MCF 10A (cell line): ENCODE measurements around the gene GPR141. TPM values are rescaled to one million over a fixed set of nuclear protein-coding genes. Genes with fewer than 3 reads are reported as not detected.
A peak's percentile ranks its signal among the peaks of the same experiment; 100 is the strongest.

ENCODE experiments used
- BruUV-seq: library from RNA; stranded (reverse); fragments of 400-500 nt; replicated peaks from 2 replicates; lab custom pipeline; 2021; lab: Mats Ljungman, UMichigan
- CTCF ChIA-PET: fragments of 300-600 bp; sonication (Branson Sonifier 250); formaldehyde crosslinking; extraction: SDS; loops from one replicate; lab custom pipeline; 2021; ENCODE audit warnings: antibody characterized with exemption, inconsistent platforms; lab: Yijun Ruan, JAX
- POLR2A ChIA-PET: fragments of 300-600, 350-650 bp; sonication (Branson Sonifier 250); formaldehyde crosslinking; extraction: SDS; loops from one replicate; lab custom pipeline; 2020; ENCODE audit warnings: antibody characterized with exemption, inconsistent platforms; lab: Yijun Ruan, JAX
- DNase-seq: peaks from one replicate; pipeline ENCODE4 v3.0.0-alpha.2; 2018; ENCODE audit not compliant: unreplicated experiment
- H3K27ac Mint-ChIP-seq: one replicate; pipeline ENCODE4 v1.8.0; 2022; ENCODE audit warnings: mild to moderate bottlenecking, low read depth, mixed read lengths; ENCODE audit not compliant: unreplicated experiment
- H3K27me3 Mint-ChIP-seq: one replicate; pipeline ENCODE4 v1.8.0; 2022; ENCODE audit warnings: mixed read lengths; ENCODE audit not compliant: insufficient read depth, unreplicated experiment
- H3K36me3 Mint-ChIP-seq: one replicate; pipeline ENCODE4 v1.8.0; 2022; ENCODE audit warnings: mild to moderate bottlenecking, moderate library complexity, mixed read lengths; ENCODE audit not compliant: insufficient read depth, unreplicated experiment
- H3K4me1 Mint-ChIP-seq: one replicate; pipeline ENCODE4 v1.8.0; 2022; ENCODE audit warnings: mixed read lengths; ENCODE audit not compliant: insufficient read depth, unreplicated experiment
- H3K4me3 Mint-ChIP-seq: one replicate; pipeline ENCODE4 v1.8.0; 2022; ENCODE audit warnings: mild to moderate bottlenecking, moderate library complexity, mixed read lengths; ENCODE audit not compliant: unreplicated experiment
- H3K9me3 Mint-ChIP-seq: one replicate; pipeline ENCODE4 v1.8.0; 2022; ENCODE audit warnings: mixed read lengths; ENCODE audit not compliant: unreplicated experiment
- intact Hi-C: fragments of 100-400 bp; cut with micrococcal nuclease; formaldehyde crosslinking; loops from 2 replicates; pipeline ENCODE4 v1.14.1; 2022
- total RNA-seq: library from RNA; stranded (reverse); gene quantifications from 2 replicates; pipeline ENCODE4 v1.2.3, GENCODE V29; 2022
- TF ChIP-seq, protein P1 (sequence below): fragments of 200-600 bp; IDR thresholded peaks from one replicate; pipeline ENCODE4 v1.8.0; 2022; ENCODE audit warnings: antibody characterized with exemption, mild to moderate bottlenecking; ENCODE audit not compliant: unreplicated experiment

GPR141 gene
- total RNA-seq, 1 experiment from 2014 or later = 2.8 TPM

GRCh38 chr7:37714606-37715005 is 31.0 kb downstream of the GPR141 start:
- H3K27me3 Mint-ChIP-seq = no peaks in the 10 kb centered on the region
- peaks cover 21% of the 10 kb centered on the region for H3K4me1 Mint-ChIP-seq
- H3K9me3 Mint-ChIP-seq = no peaks in the 10 kb centered on the region
- ChIA-PET POLR2A (interaction anchor here (0.7 kb wide), 1 partner anchor 20 kb away, joined by 3 read pairs; no protein-coding TSS in a partner anchor), CTCF (interaction anchor here (0.6 kb wide), 1 partner anchor 178 kb away, joined by 3 read pairs; no protein-coding TSS in a partner anchor)
- BruUV-seq = no TSS peak
- intact Hi-C loops = no loop called here
- TF ChIP-seq, protein P1, sequence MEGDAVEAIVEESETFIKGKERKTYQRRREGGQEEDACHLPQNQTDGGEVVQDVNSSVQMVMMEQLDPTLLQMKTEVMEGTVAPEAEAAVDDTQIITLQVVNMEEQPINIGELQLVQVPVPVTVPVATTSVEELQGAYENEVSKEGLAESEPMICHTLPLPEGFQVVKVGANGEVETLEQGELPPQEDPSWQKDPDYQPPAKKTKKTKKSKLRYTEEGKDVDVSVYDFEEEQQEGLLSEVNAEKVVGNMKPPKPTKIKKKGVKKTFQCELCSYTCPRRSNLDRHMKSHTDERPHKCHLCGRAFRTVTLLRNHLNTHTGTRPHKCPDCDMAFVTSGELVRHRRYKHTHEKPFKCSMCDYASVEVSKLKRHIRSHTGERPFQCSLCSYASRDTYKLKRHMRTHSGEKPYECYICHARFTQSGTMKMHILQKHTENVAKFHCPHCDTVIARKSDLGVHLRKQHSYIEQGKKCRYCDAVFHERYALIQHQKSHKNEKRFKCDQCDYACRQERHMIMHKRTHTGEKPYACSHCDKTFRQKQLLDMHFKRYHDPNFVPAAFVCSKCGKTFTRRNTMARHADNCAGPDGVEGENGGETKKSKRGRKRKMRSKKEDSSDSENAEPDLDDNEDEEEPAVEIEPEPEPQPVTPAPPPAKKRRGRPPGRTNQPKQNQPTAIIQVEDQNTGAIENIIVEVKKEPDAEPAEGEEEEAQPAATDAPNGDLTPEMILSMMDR = no peak
- no peak overlapping the region for H3K4me3 Mint-ChIP-seq
- DNase-seq = peak; percentile 68
- H3K27ac Mint-ChIP-seq = no peak overlapping the region
- no peaks in the 10 kb centered on the region for H3K36me3 Mint-ChIP-seq

DNA sequence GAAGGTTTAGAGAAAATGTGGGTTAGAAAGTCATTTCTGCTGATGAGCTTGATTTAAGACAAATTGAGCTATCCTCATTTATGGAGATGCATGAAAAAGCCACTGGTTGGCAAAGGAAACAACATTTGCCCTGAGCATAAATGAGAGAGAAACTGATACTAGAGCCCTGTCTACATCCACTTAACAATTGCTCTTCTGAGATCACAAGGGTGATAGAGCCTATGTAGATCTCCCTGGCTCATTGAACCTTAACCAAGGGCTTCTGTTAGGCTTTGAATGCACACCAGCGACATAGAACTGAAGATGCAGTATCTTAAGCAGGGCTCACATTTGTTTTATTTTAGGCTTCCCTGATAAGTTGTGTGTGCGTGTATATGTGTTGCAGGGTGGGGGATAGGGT is 35.0 kb downstream of the GPR141 start:
- intact Hi-C loops = no loop called here
- H3K4me1 Mint-ChIP-seq = peaks cover 11% of the 10 kb centered on the region
- no peak overlapping the region for H3K27ac Mint-ChIP-seq
- no peak overlapping the region for H3K4me3 Mint-ChIP-seq
- no TSS peak for BruUV-seq
- ChIA-PET POLR2A (interaction anchor here (0.6 kb wide), 2 partner anchors 10 to 399 kb away, joined by 3 read pairs; no protein-coding TSS in a partner anchor), CTCF (interaction anchor here (0.6 to 2.9 kb wide), 7 partner anchors 10 to 24 kb away, joined by 3 to 11 read pairs (median 3); no protein-coding TSS in a partner anchor)
- no peaks in the 10 kb centered on the region for H3K9me3 Mint-ChIP-seq
- TF ChIP-seq, protein P1 = no peak
- no peaks in the 10 kb centered on the region for H3K36me3 Mint-ChIP-seq
- no peaks in the 10 kb centered on the region for H3K27me3 Mint-ChIP-seq
- no peak for DNase-seq

- BruUV-seq = no TSS peak
- TF ChIP-seq, protein P1 = no peak
- CTCF ChIA-PET = interaction anchor here (0.6 to 1.4 kb wide), 6 partner anchors 10 to 443 kb away, joined by 3 to 4 read pairs (median 4); no protein-coding TSS in a partner anchor
Observed at GRCh38 chr7:37719077-37719476, 35.5 kb downstream of the GPR141 start.

GRCh38 chr7:37724732-37725131 is 41.2 kb downstream of the GPR141 start:
- H3K9me3 Mint-ChIP-seq = no peaks in the 10 kb centered on the region
- intact Hi-C loops = no loop called here
- H3K27me3 Mint-ChIP-seq = no peaks in the 10 kb centered on the region
- CTCF ChIA-PET = no interaction called here
- no peak overlapping the region for H3K27ac Mint-ChIP-seq
- H3K36me3 Mint-ChIP-seq = peaks cover 6% of the 10 kb centered on the region
- H3K4me1 Mint-ChIP-seq = peaks cover 20% of the 10 kb centered on the region
- no peak for DNase-seq
- TF ChIP-seq, protein P1 = no peak
- POLR2A ChIA-PET = interaction anchor here (0.7 kb wide), 1 partner anchor 12 kb away, joined by 3 read pairs; no protein-coding TSS in a partner anchor
- no peak overlapping the region for H3K4me3 Mint-ChIP-seq
- BruUV-seq = no TSS peak

More at GRCh38 chr7:37719077-37719476, 35.5 kb downstream of the GPR141 start:
- Mint-ChIP-seq H3K9me3 (no peaks in the 10 kb centered on the region), H3K36me3 (no peaks in the 10 kb centered on the region), H3K27me3 (no peaks in the 10 kb centered on the region), H3K27ac (no peak overlapping the region), H3K4me3 (no peak overlapping the region), H3K4me1 (peaks cover 7% of the 10 kb centered on the region)
- POLR2A ChIA-PET = interaction anchor here (0.6 kb wide), 2 partner anchors 10 to 399 kb away, joined by 3 read pairs; no protein-coding TSS in a partner anchor
- intact Hi-C loops = no loop called here
- DNase-seq = no peak
